Lung (tissue), 12 donors: ENCODE measurements around the gene PYDC1. TPM values are rescaled to one million over a fixed set of nuclear protein-coding genes. Genes with fewer than 3 reads are reported as not detected.

Source experiments
- ATAC-seq: fragments of 200-7000 bp; cut with Tn5 transposase; one replicate; pipeline ENCODE4 v1.9.1; 2020; ENCODE audit warnings: moderate number of reproducible peaks; ENCODE audit not compliant: insufficient read depth, low FRiP score
- DNase-seq, 3 donors: peaks; one replicate each; pipeline ENCODE4 v3.0.0-alpha.2; 2013 to 2017
- H3K27ac ChIP-seq, 2 donors: one replicate each; pipeline ENCODE4 v1.5.1; 2013; ENCODE audit warnings: mild to moderate bottlenecking in 2 of 2, moderate library complexity in 2 of 2, control low read depth in 1 of 2, inconsistent platforms in 1 of 2, low read depth in 1 of 2, low read length in 1 of 2
- H3K27me3 ChIP-seq, 3 donors: one replicate each; pipeline ENCODE4 v1.5.1; 2013; ENCODE audit warnings: low read length in 2 of 3; ENCODE audit not compliant: control insufficient read depth in 3 of 3, insufficient read depth in 3 of 3
- H3K36me3 ChIP-seq, 4 donors: one replicate each; pipeline ENCODE4 v1.5.1; 2013; ENCODE audit warnings: low read length in 4 of 4, mild to moderate bottlenecking in 1 of 4, moderate library complexity in 1 of 4; ENCODE audit not compliant: control insufficient read depth in 4 of 4, insufficient read depth in 4 of 4
- H3K4me1 ChIP-seq, 5 donors: one replicate each; pipeline ENCODE4 v1.5.1; 2013; ENCODE audit warnings: low read length in 5 of 5, mild to moderate bottlenecking in 2 of 5, moderate library complexity in 1 of 5; ENCODE audit not compliant: control insufficient read depth in 5 of 5, insufficient read depth in 5 of 5
- H3K4me3 ChIP-seq: one replicate; pipeline ENCODE4 v1.5.1; 2013; ENCODE audit warnings: mild to moderate bottlenecking, control low read depth, moderate library complexity
- H3K9ac ChIP-seq, 2 donors: one replicate each; pipeline ENCODE4 v1.5.1; 2013; ENCODE audit warnings: low read length in 2 of 2, control low read depth in 1 of 2; ENCODE audit not compliant: insufficient read depth in 1 of 2
- H3K9me3 ChIP-seq, 4 donors: one replicate each; pipeline ENCODE4 v1.5.1; 2013; ENCODE audit warnings: low read length in 3 of 4, mild to moderate bottlenecking in 1 of 4, moderate library complexity in 1 of 4; ENCODE audit not compliant: control insufficient read depth in 4 of 4, insufficient read depth in 3 of 4
- WGBS, 2 donors: extraction: QIAGEN DNeasy Blood & Tissue Kit; methylation state at CpG; one replicate each; pipeline ENCODE4 v1.1.7; 2013; 5-methylcytosine and 5-hydroxymethylcytosine counted together
- polyA plus RNA-seq, 2 donors: library from polyadenylated mRNA; stranded (reverse); fragments of 200-250 nt; gene quantifications; one replicate each; pipeline ENCODE4 v1.2.1, GENCODE V29; 2013
- total RNA-seq, 2 donors: library from RNA; depleted of rRNA in 1 of 2; stranded (reverse); fragments of >200 nt in 1 of 2; gene quantifications; one replicate each; pipeline ENCODE4 v1.2.1, GENCODE V29; 2014 to 2021
- TF ChIP-seq, protein P1 (sequence below): IDR thresholded peaks from 2 replicates; pipeline ENCODE4 v1.5.1; 2012; ENCODE audit warnings: mild to moderate bottlenecking; ENCODE audit errors: control extremely low read depth, extremely low read depth
- donor health status: control.
- donor health status: control.
- donor health status: Bipolar disorder and iron deficiency.
- donor health status: healthy.
- donor health status: DM: yes; HTN: yes; CAD: no.

Gene PYDC1
- total and polyA plus RNA-seq, 4 donors = not detected

DNA sequence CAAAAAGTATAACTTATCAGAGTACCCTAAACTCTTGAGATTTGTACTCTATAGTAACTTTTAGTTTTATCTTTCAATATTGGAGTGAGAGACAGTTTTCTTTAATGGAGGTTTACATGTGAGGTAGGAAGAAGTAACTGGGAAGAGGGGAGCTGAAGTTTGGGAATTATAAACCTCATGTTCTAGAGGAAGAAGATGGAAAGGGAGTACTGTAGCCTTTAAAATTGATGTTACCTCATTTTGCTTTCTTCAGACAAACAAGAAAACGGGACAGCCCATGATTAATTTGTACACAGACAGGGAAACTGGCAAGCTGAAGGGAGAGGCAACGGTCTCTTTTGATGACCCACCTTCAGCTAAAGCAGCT lies 27.5 kb downstream of the PYDC1 start:
- DNase-seq = no peak
- 94% methylated on average over 2 of the region's 2 CpGs for WGBS, 2 donors
- Histone ChIP-seq H3K27me3 (no peaks in the 10 kb centered on the region), H3K9me3 (no peaks in the 10 kb centered on the region), H3K36me3 (peaks cover 76 to 87% (median 81%) of the 10 kb centered on the region in 4 donors), H3K4me3 (no peak overlapping the region), H3K27ac (no peak overlapping the region), H3K4me1 (peaks cover 0 to 1% (median 0%) of the 10 kb centered on the region in 5 donors), H3K9ac (no peak overlapping the region)
- TF ChIP-seq, protein P1, sequence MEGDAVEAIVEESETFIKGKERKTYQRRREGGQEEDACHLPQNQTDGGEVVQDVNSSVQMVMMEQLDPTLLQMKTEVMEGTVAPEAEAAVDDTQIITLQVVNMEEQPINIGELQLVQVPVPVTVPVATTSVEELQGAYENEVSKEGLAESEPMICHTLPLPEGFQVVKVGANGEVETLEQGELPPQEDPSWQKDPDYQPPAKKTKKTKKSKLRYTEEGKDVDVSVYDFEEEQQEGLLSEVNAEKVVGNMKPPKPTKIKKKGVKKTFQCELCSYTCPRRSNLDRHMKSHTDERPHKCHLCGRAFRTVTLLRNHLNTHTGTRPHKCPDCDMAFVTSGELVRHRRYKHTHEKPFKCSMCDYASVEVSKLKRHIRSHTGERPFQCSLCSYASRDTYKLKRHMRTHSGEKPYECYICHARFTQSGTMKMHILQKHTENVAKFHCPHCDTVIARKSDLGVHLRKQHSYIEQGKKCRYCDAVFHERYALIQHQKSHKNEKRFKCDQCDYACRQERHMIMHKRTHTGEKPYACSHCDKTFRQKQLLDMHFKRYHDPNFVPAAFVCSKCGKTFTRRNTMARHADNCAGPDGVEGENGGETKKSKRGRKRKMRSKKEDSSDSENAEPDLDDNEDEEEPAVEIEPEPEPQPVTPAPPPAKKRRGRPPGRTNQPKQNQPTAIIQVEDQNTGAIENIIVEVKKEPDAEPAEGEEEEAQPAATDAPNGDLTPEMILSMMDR = no peak
- ATAC-seq = no peak

GRCh38 chr16:31188450-31189411 lies 28.2 kb downstream of the PYDC1 start:
- DNase-seq (no peak), ATAC-seq (no peak)
- Histone ChIP-seq H3K27me3 (no peaks in the 10 kb centered on the region), H3K4me1 (peaks cover 0 to 4% (median 0%) of the 10 kb centered on the region in 5 donors), H3K36me3 (peaks cover 74 to 89% (median 86%) of the 10 kb centered on the region in 4 donors), H3K4me3 (no peak overlapping the region), H3K27ac (no peak overlapping the region), H3K9me3 (no peaks in the 10 kb centered on the region), H3K9ac (no peak overlapping the region)
- TF ChIP-seq, protein P1 = no peak
- 91 to 93% methylated on average over 3 of the region's 3 CpGs for WGBS, 2 donors

GRCh38 chr16:31187808-31188189 lies 29.1 kb downstream of the PYDC1 start:
- Histone ChIP-seq H3K27me3 (no peaks in the 10 kb centered on the region), H3K4me1 (peaks cover 0 to 11% (median 4%) of the 10 kb centered on the region in 5 donors), H3K36me3 (peaks cover 72 to 90% (median 86%) of the 10 kb centered on the region in 4 donors), H3K9ac (no peak overlapping the region), H3K9me3 (no peaks in the 10 kb centered on the region), H3K27ac (no peak overlapping the region), H3K4me3 (no peak overlapping the region)
- ATAC-seq (no peak), DNase-seq (no peak)
- TF ChIP-seq, protein P1 = no peak
- 87 to 90% methylated on average over 8 of the region's 8 CpGs for WGBS, 2 donors
